Heart left ventricle (tissue), 16 donors: ENCODE measurements around the gene ZNF816. TPM values are rescaled to one million over a fixed set of nuclear protein-coding genes. Genes with fewer than 3 reads are reported as not detected.

Source experiments
- ATAC-seq, 4 donors: fragments of 200-7000 bp; cut with Tn5 transposase; one replicate each; pipeline ENCODE4 v1.9.1; 2020 to 2022; ENCODE audit warnings: moderate library complexity in 4 of 4, mild to moderate bottlenecking in 3 of 4, moderate number of reproducible peaks in 1 of 4
- DNase-seq, 5 donors: peaks; one replicate each; pipeline ENCODE4 v3.0.0-alpha.2; 2020
- H3K27ac ChIP-seq, 12 donors: fragments of 200-600 bp; sonication (generic) in 4 of 12; one replicate each; pipeline versions ENCODE4 v1.5.0 to v1.8.0; 2016 to 2022; ENCODE audit warnings: mild to moderate bottlenecking in 2 of 12
- H3K27me3 ChIP-seq, 9 donors: fragments of 200-600 bp; sonication (generic) in 2 of 9; one replicate each; pipeline versions ENCODE4 v1.5.1 to v1.8.0; 2016 to 2022; ENCODE audit warnings: mild to moderate bottlenecking in 3 of 9
- H3K36me3 ChIP-seq, 9 donors: fragments of 200-600 bp; sonication (generic) in 2 of 9; one replicate each; pipeline versions ENCODE4 v1.5.0 to v1.8.0; 2018 to 2022; ENCODE audit warnings: mild to moderate bottlenecking in 2 of 9
- H3K4me1 ChIP-seq, 12 donors: fragments of 200-600 bp; sonication (generic) in 4 of 12; one replicate each; pipeline versions ENCODE4 v1.5.0 to v1.8.0; 2016 to 2022; ENCODE audit warnings: mild to moderate bottlenecking in 3 of 12
- H3K4me3 ChIP-seq, 12 donors: fragments of 200-600 bp; sonication (generic) in 4 of 12; one replicate each; pipeline versions ENCODE4 v1.5.0 to v1.8.0; 2017 to 2022; ENCODE audit warnings: mild to moderate bottlenecking in 9 of 12, moderate library complexity in 4 of 12
- H3K9me3 ChIP-seq, 12 donors: fragments of 200-600 bp; sonication (generic) in 4 of 12; one replicate each; pipeline versions ENCODE4 v1.5.0 to v1.8.0; 2016 to 2022; ENCODE audit warnings: mild to moderate bottlenecking in 1 of 12
- POLR2A ChIP-seq, 2 donors: fragments of 450-650 bp; IDR thresholded peaks; one replicate each; pipeline ENCODE4 v1.6.1; 2017; ENCODE audit warnings: antibody characterized with exemption in 2 of 2, mild to moderate bottlenecking in 2 of 2, moderate library complexity in 2 of 2
- WGBS, 4 donors: extraction: QIAGEN DNeasy Blood & Tissue Kit in 2 of 4; methylation state at CpG; one replicate each; pipeline versions ENCODE4 v1.1.5 to v1.1.7; 2013 to 2018; 5-methylcytosine and 5-hydroxymethylcytosine counted together
- intact Hi-C, 10 donors: fragments of 100-400 bp; cut with DNase I; formaldehyde crosslinking; loops; one replicate each; pipeline versions ENCODE4 v1.11.1 to v1.14.2; 2022
- polyA plus RNA-seq, 2 donors: library from polyadenylated mRNA; stranded (reverse); fragments of 200-250 nt; gene quantifications; one replicate each; pipeline ENCODE4 v1.2.3, GENCODE V29; 2013
- total RNA-seq, 9 donors: library from RNA; depleted of rRNA in 2 of 9; stranded (reverse); fragments of >200 nt in 2 of 9; fragmentation: NEBNext Ultra II Directional in 3 of 9; extraction: Animal tissue kit (Norgen Biotek cat#: 25700) in 3 of 9; gene quantifications; one replicate each; pipeline versions ENCODE4 v1.1.0 to v1.2.4, GENCODE V29; 2016 to 2023
- TF ChIP-seq, protein P1 (sequence below), 12 donors: fragments of 200-600 bp; sonication (generic) in 4 of 12; IDR thresholded peaks; one replicate each; pipeline versions ENCODE4 v1.5.0 to v1.8.0; 2018 to 2022; ENCODE audit warnings: antibody characterized with exemption in 12 of 12, mild to moderate bottlenecking in 5 of 12
- donor health status: ischemic (EF 13 %, LVEDD 7.1; RV severe dilation, severe dysfunction).
- donor health status: healthy with polysubstance abuse.
- donor health status: DM: no; HTN: yes; CAD: no.
- donor health status: DM: no; HTN: no; CAD: no.
- donor health status: ischemic (EF 25% LVEDD 6.9; RV normal size, moderate dysfunction).
- donor health status: ischemic (EF 25% LVEDD 5.7; RV mildly dilated, moderate dysfunction).
- donor health status: healthy.
- donor health status: DM: yes; HTN: yes; CAD: no.
- donor health status: ischemic (EF 35%, LVEDD 5.7; RV mildly dilated, moderate dysfunction).
- donor health status: nonischemic (EF 11% LVEDD 7.7; RV severe dilation, severe dysfunction).
- donor health status: DM: yes; HTN: yes; CAD: no.
- donor health status: PGD.
- donor health status: ischemic (EF 29% LVEDD 5.4; RV normal size, mild dysfunction).
- donor health status: nonischemic (EF 23%, LVEDD 6.1; RV moderate dilation, normal function).

Gene ZNF816
- total and polyA plus RNA-seq, 11 donors = 1.3 to 8.0 (median 4.3) TPM

DNA sequence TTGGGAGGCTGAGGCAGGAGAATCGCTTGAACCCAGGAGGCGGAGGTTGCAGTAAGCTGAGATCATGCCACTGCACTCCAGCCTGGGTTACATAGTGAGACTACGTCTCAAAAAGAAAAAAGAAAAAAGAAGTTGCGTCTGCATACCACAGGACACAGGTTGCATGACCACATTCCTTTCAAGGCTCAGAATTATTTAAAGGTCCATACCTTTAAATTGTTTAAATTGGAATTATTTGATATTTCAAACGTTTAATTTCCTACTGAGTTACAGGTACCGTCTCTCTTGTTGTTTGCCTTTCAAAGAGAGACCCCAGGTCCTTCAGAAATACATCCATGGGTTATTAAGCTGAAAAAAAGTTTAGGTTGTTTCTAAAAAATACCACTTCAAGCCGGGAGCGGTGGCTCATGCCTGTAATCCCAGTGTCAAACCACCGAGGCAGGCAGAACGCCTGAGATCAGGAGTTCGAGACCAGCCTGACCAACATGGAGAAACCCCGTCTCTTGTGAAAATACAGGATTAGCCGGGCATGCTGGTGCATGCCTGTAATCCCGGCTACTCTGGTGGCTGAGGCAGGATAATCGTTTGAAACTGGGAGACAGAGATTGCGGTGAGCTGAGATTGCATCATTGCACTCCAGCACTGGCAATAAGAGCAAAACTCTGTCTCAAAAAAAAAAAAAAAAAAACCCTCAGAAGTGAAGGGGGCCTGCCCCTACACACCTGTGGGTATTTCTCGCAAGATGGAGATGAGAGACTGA lies 18.6 kb downstream of the ZNF816 start:
- Histone ChIP-seq H3K27me3 (no peaks in the 10 kb centered on the region), H3K4me3 (no peak overlapping the region), H3K36me3 (peaks cover 0 to 10% (median 0%) of the 10 kb centered on the region in 9 donors), H3K4me1 (peaks cover 0 to 26% (median 5%) of the 10 kb centered on the region in 12 donors), H3K27ac (peak overlapping the region in 1 of 12 donors; percentile 22), H3K9me3 (peaks cover 0 to 32% (median 24%) of the 10 kb centered on the region in 12 donors)
- 78 to 90% (median 87%) methylated on average over 17 of the region's 17 CpGs for WGBS, 4 donors
- no peak for ATAC-seq
- DNase-seq = no peak
- intact Hi-C loops = loop anchor here in 3 of 10 donors (1.0 to 2.0 kb wide), 2 partner anchors 18 to 19 kb away; partner anchors contain the start of gene ZNF816 (in 3 of the 3)
- TF ChIP-seq, protein P1, sequence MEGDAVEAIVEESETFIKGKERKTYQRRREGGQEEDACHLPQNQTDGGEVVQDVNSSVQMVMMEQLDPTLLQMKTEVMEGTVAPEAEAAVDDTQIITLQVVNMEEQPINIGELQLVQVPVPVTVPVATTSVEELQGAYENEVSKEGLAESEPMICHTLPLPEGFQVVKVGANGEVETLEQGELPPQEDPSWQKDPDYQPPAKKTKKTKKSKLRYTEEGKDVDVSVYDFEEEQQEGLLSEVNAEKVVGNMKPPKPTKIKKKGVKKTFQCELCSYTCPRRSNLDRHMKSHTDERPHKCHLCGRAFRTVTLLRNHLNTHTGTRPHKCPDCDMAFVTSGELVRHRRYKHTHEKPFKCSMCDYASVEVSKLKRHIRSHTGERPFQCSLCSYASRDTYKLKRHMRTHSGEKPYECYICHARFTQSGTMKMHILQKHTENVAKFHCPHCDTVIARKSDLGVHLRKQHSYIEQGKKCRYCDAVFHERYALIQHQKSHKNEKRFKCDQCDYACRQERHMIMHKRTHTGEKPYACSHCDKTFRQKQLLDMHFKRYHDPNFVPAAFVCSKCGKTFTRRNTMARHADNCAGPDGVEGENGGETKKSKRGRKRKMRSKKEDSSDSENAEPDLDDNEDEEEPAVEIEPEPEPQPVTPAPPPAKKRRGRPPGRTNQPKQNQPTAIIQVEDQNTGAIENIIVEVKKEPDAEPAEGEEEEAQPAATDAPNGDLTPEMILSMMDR (IDR thresholded peaks at IDR 0.05) = no peak
- TF ChIP-seq POLR2A (IDR thresholded peaks at IDR 0.05) = no peak

- intact Hi-C loops = loop anchor here in 3 of 10 donors (1.0 to 2.0 kb wide), 2 partner anchors 19 kb away; partner anchors contain the start of gene ZNF816 (in 3 of the 3)
- 62 to 66% (median 62%) methylated on average over 29 of the region's 29 CpGs for WGBS, 4 donors
- Histone ChIP-seq H3K27me3 (no peaks in the 10 kb centered on the region), H3K27ac (peak overlapping the region; percentile 36 to 87 (median 64)), H3K4me1 (peaks cover 0 to 27% (median 5%) of the 10 kb centered on the region in 12 donors), H3K9me3 (peaks cover 0 to 24% (median 17%) of the 10 kb centered on the region in 12 donors), H3K36me3 (peaks cover 0 to 3% (median 0%) of the 10 kb centered on the region in 9 donors), H3K4me3 (peak overlapping the region; percentile 55 to 89 (median 74))
- no peak for ATAC-seq
- TF ChIP-seq, protein P1 (IDR thresholded peaks at IDR 0.05) = no peak
- no peak for TF ChIP-seq POLR2A (IDR thresholded peaks at IDR 0.05)
- DNase-seq = no peak
Observed at GRCh38 chr19:52943134-52943883, 19.4 kb downstream of the ZNF816 start.

DNA sequence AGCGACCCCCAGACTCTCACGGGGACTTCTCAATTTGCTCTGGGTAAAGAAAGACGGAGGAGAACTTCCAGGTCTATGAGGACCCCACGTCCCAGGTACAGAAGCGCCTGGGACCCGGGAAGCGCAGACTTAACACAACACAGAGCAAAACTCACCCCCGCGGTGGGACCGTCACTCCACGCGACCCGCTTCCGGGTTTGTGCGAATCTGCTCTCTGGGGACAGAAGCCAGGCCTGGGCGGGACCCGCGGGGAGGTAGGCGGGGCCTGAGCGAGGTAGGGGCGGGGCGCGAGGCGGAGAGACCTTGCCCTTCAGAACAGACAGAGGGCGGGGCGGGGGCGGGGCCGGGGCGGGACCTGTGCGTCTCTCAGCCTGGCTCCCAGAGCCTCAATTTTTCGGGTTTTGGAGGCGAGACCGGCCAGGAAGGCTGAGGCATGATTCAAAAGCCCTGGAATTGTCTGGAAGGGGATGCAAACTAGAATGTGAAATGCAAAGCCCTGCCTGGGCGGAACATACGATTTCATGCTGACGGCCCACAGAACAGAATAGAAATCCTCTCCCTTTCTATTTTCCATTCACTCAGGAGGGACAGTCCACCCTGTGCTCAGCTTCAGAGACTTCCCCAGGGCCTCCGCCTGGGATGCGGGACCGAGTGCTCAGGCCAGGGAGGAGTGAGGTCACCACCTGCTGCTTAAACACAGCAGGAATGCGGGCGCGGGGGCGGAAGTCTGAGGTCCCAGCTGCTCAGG lies 20.1 kb downstream of the ZNF816 start:
- Histone ChIP-seq H3K4me3 (peak overlapping the region; percentile 55 to 89 (median 74)), H3K27me3 (no peaks in the 10 kb centered on the region), H3K27ac (peak overlapping the region; percentile 55 to 87 (median 77)), H3K4me1 (peaks cover 0 to 27% (median 5%) of the 10 kb centered on the region in 12 donors), H3K9me3 (peaks cover 0 to 17% (median 9%) of the 10 kb centered on the region in 12 donors), H3K36me3 (no peaks in the 10 kb centered on the region)
- ATAC-seq = peak; percentile 96 to 99 (median 98)
- intact Hi-C loops = loop anchor here in 4 of 10 donors (1.0 to 2.0 kb wide), 2 partner anchors 20 kb away; partner anchors contain the start of gene ZNF816 (in 4 of the 4)
- 0 to 1% (median 1%) methylated on average over 29 to 43 of the region's 43 CpGs for WGBS, 4 donors
- DNase-seq = peak; percentile 89 to 96 (median 93)
- peak in 1 of 2 donors; percentile 83 for TF ChIP-seq POLR2A (IDR thresholded peaks at IDR 0.05)
- TF ChIP-seq, protein P1 (IDR thresholded peaks at IDR 0.05) = peak in 2 of 12 donors; percentile 2 to 6
